ENCODE results near the gene MAN2A1. TPM values are rescaled to one million over a fixed set of nuclear protein-coding genes. Genes with fewer than 3 reads are reported as not detected.

The MAN2A1 gene
- total RNA-seq, 1 experiment from 2014 or later: 35.4 TPM

DNA sequence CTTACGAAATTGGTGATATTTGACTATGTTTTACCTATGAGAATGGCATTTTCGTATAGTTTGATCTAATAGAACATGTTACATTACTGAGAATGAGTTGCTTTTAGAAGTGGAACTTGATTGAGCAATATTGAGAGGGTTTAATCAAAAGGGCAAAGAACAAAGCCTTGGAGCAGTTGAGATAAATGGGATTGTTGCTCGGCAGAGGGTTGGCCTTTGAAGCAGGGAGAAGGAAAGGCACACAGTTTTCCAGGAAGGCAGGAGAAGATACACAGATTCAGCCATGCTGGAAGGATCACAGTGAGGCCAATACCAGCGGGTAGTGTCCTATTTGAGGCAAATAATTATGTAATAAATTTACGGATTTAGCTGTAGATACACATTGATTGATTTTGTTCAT is 19.5 kb downstream of the MAN2A1 start:
- Histone ChIP-seq H4K20me1 (ENCODE audit: insufficient read depth) (no peaks in the 10 kb centered on the region), H2AFZ (ENCODE audit: low read depth, low read length, poor library complexity, severe bottlenecking) (no peak overlapping the region), H3K4me2 (ENCODE audit: low read length) (no peak overlapping the region), H3K9ac (ENCODE audit: low read length) (no peak overlapping the region), H3K9me2 (ENCODE audit: insufficient read depth) (no peaks in the 10 kb centered on the region), H3K27me3 (ENCODE audit: insufficient read depth, low read length) (no peaks in the 10 kb centered on the region), H3K36me3 (ENCODE audit: control insufficient read depth in 1 of 2, insufficient read depth in 2 of 2, low read length in 2 of 2) (no peaks in the 10 kb centered on the region), H3K4me3 (replicated peaks in 1 of 2; ENCODE audit: low read depth in 1 of 2, low read length in 2 of 2) (no peak overlapping the region), H3K79me2 (ENCODE audit: insufficient read depth, low read length) (peaks cover 37% of the 10 kb centered on the region), H3K27ac (ENCODE audit: low read depth, low read length) (no peak overlapping the region), H3K9me3 (ENCODE audit: control insufficient read depth in 1 of 2, insufficient read depth in 1 of 2, low read depth in 1 of 2, low read length in 2 of 2) (no peaks in the 10 kb centered on the region), H3K4me1 (ENCODE audit: control insufficient read depth in 1 of 2, insufficient read depth in 2 of 2, low read length in 2 of 2) (no peaks in the 10 kb centered on the region)
- ChIA-PET POLR2A (no interaction called here), CTCF (no interaction called here), RAD21 (ENCODE audit: low non-redundant PET in 1 of 2, low total read pairs in 2 of 2, uncharacterized antibody in 2 of 2, unreplicated experiment in 2 of 2) (no interaction called here)
- TF ChIP-seq POLR2AphosphoS5 (IDR thresholded peaks at IDR 0.05; ENCODE audit: low read depth, low read length) (no peak), SRF (IDR thresholded peaks at IDR 0.05; ENCODE audit: low read depth) (no peak), EZH2 (IDR thresholded peaks at IDR 0.05) (no peak), CBX3 (IDR thresholded peaks at IDR 0.05; ENCODE audit: low read depth) (no peak), POLR2A (IDR thresholded peaks at IDR 0.05; ENCODE audit: borderline replicate concordance, extremely low read depth, insufficient read depth, insufficient read length) (no peak), ELF1 (IDR thresholded peaks at IDR 0.05; ENCODE audit: borderline replicate concordance, low read depth) (no peak), EGR1 (IDR thresholded peaks at IDR 0.05; ENCODE audit: low read depth) (no peak), TCF7L2 (IDR thresholded peaks at IDR 0.05; ENCODE audit: borderline replicate concordance, extremely low read depth, insufficient read depth, insufficient read length) (no peak), EZH2phosphoT487 (IDR thresholded peaks at IDR 0.05; ENCODE audit: borderline replicate concordance) (no peak), JUND (IDR thresholded peaks at IDR 0.05) (no peak), RAD21 (IDR thresholded peaks at IDR 0.05; ENCODE audit: low read depth) (no peak), CEBPB (IDR thresholded peaks at IDR 0.05; ENCODE audit: low read depth) (no peak), SP1 (IDR thresholded peaks at IDR 0.05; ENCODE audit: low read depth) (no peak), FOSL1 (IDR thresholded peaks at IDR 0.05; ENCODE audit: low read depth) (no peak), ZFX (IDR thresholded peaks at IDR 0.05) (no peak)
- TF ChIP-seq, protein P1, sequence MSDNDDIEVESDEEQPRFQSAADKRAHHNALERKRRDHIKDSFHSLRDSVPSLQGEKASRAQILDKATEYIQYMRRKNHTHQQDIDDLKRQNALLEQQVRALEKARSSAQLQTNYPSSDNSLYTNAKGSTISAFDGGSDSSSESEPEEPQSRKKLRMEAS (IDR thresholded peaks at IDR 0.05): no peak
- TF ChIP-seq, protein P2, sequence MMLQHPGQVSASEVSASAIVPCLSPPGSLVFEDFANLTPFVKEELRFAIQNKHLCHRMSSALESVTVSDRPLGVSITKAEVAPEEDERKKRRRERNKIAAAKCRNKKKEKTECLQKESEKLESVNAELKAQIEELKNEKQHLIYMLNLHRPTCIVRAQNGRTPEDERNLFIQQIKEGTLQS (IDR thresholded peaks at IDR 0.05): no peak
- TF ChIP-seq, protein P3, sequence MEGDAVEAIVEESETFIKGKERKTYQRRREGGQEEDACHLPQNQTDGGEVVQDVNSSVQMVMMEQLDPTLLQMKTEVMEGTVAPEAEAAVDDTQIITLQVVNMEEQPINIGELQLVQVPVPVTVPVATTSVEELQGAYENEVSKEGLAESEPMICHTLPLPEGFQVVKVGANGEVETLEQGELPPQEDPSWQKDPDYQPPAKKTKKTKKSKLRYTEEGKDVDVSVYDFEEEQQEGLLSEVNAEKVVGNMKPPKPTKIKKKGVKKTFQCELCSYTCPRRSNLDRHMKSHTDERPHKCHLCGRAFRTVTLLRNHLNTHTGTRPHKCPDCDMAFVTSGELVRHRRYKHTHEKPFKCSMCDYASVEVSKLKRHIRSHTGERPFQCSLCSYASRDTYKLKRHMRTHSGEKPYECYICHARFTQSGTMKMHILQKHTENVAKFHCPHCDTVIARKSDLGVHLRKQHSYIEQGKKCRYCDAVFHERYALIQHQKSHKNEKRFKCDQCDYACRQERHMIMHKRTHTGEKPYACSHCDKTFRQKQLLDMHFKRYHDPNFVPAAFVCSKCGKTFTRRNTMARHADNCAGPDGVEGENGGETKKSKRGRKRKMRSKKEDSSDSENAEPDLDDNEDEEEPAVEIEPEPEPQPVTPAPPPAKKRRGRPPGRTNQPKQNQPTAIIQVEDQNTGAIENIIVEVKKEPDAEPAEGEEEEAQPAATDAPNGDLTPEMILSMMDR (IDR thresholded peaks at IDR 0.05 in 2 of 3, conservative IDR thresholded peaks at IDR 0.05 in 1 of 3; ENCODE audit: borderline replicate concordance in 1 of 3, insufficient read depth in 1 of 3, low read depth in 2 of 3, low read length in 2 of 3): no peak
- TF ChIP-seq, protein P4, sequence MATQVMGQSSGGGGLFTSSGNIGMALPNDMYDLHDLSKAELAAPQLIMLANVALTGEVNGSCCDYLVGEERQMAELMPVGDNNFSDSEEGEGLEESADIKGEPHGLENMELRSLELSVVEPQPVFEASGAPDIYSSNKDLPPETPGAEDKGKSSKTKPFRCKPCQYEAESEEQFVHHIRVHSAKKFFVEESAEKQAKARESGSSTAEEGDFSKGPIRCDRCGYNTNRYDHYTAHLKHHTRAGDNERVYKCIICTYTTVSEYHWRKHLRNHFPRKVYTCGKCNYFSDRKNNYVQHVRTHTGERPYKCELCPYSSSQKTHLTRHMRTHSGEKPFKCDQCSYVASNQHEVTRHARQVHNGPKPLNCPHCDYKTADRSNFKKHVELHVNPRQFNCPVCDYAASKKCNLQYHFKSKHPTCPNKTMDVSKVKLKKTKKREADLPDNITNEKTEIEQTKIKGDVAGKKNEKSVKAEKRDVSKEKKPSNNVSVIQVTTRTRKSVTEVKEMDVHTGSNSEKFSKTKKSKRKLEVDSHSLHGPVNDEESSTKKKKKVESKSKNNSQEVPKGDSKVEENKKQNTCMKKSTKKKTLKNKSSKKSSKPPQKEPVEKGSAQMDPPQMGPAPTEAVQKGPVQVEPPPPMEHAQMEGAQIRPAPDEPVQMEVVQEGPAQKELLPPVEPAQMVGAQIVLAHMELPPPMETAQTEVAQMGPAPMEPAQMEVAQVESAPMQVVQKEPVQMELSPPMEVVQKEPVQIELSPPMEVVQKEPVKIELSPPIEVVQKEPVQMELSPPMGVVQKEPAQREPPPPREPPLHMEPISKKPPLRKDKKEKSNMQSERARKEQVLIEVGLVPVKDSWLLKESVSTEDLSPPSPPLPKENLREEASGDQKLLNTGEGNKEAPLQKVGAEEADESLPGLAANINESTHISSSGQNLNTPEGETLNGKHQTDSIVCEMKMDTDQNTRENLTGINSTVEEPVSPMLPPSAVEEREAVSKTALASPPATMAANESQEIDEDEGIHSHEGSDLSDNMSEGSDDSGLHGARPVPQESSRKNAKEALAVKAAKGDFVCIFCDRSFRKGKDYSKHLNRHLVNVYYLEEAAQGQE (IDR thresholded peaks at IDR 0.05; ENCODE audit: low read depth): no peak
- DNase-seq (ENCODE audit: low read depth, low spot score) (no peak), ATAC-seq (no peak)
- BruUV-seq (replicated peaks): no TSS peak
- intact Hi-C loops (cut with micrococcal nuclease): no loop called here

Measured in HCT116 (cell line).